ENCODE measurements around the gene ZNF331.

DNA sequence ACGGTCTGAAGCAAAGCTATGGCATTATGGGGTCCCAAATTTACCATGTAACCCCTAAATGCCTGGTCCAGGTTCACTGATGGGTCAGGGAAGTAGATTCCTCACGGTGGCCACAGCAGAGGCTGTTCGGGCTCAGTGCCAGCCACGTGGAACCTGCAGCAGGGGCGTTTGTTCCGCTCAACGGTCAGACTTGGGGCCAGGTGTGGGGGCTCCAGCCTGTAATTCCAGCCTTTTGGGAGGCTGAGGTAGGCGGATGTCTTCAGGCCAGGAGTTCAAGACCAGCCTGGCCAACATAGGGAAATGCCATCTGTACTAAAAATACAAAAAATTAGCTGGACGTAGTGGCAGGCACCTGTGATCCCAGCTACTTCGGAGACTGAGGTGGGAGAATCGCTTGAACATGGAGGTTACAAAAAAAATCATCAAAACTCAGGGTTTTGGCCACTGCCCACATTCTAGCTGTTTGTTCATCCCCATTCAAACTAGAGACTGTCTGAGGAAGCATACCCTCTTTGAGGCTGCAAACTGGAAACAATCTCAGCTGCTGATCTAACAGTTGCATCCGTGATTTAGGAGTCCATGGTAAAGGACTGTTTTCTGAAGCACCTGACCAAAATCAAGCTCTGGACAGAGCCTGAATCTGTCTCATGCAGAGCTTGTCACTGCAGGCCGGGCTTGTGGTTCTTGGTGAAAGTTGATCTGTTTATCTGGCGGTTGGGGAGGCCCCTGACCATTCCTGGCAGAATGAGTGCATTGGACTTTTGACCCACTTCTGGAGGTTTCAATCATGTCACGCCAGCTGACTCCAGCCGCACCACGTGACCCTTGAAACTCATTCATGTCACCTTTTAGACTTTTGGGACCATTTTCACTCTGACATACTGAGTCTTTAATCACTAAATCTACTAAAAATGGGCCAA lies 30.2 kb upstream of the ZNF331 start:
- TF ChIP-seq, protein P1, sequence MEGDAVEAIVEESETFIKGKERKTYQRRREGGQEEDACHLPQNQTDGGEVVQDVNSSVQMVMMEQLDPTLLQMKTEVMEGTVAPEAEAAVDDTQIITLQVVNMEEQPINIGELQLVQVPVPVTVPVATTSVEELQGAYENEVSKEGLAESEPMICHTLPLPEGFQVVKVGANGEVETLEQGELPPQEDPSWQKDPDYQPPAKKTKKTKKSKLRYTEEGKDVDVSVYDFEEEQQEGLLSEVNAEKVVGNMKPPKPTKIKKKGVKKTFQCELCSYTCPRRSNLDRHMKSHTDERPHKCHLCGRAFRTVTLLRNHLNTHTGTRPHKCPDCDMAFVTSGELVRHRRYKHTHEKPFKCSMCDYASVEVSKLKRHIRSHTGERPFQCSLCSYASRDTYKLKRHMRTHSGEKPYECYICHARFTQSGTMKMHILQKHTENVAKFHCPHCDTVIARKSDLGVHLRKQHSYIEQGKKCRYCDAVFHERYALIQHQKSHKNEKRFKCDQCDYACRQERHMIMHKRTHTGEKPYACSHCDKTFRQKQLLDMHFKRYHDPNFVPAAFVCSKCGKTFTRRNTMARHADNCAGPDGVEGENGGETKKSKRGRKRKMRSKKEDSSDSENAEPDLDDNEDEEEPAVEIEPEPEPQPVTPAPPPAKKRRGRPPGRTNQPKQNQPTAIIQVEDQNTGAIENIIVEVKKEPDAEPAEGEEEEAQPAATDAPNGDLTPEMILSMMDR (IDR thresholded peaks at IDR 0.05; ENCODE audit: low read length), result no peak
- TF ChIP-seq EZH2 (IDR thresholded peaks at IDR 0.05; ENCODE audit: borderline replicate concordance, low read length), result no peak
